Fibroblast of lung (primary cell): ENCODE data around the gene SLC39A8. TPM values are rescaled to one million over a fixed set of nuclear protein-coding genes. Genes with fewer than 3 reads are reported as not detected.

Source experiments
- DNase-seq, 2 donors: peaks; one replicate each; pipeline versions ENCODE4 v3.0.0 to v3.0.0-alpha.2; 2010; ENCODE audit warnings: low read depth in 2 of 2
- H2AFZ ChIP-seq: 2 replicates; pipeline ENCODE4 v1.5.1; 2012; ENCODE audit warnings: low read length, control low read depth, inconsistent platforms
- H3K27ac ChIP-seq: 2 replicates; pipeline ENCODE4 v1.5.1; 2011; ENCODE audit warnings: low read length, control low read depth; ENCODE audit not compliant: insufficient read depth
- H3K27me3 ChIP-seq: 2 replicates; pipeline ENCODE4 v1.5.1; 2011; ENCODE audit warnings: mild to moderate bottlenecking, low read length; ENCODE audit not compliant: control insufficient read depth, insufficient read depth
- H3K36me3 ChIP-seq: 2 replicates; pipeline ENCODE4 v1.5.1; 2011; ENCODE audit warnings: low read length; ENCODE audit not compliant: control insufficient read depth, insufficient read depth
- H3K4me1 ChIP-seq: 2 replicates; pipeline ENCODE4 v1.5.1; 2011; ENCODE audit warnings: low read length; ENCODE audit not compliant: control insufficient read depth, insufficient read depth; ENCODE audit errors: extremely low read depth
- H3K4me2 ChIP-seq: 2 replicates; pipeline ENCODE4 v1.5.1; 2011; ENCODE audit warnings: low read length, control low read depth; ENCODE audit not compliant: insufficient read depth; ENCODE audit errors: extremely low read depth
- H3K4me3 ChIP-seq, 4 experiments: fragments of 200-600 bp in 1 of 4; sonication (generic) in 1 of 4; replicated peaks in 1 of 4; 2 replicates each; pipeline ENCODE4 v1.5.1; 2011 to 2016; ENCODE audit warnings: low read length in 4 of 4, low read depth in 3 of 4, mild to moderate bottlenecking in 3 of 4, control low read depth in 2 of 4, inconsistent platforms in 1 of 4, mixed read lengths in 1 of 4; ENCODE audit not compliant: insufficient read depth in 1 of 4; ENCODE audit errors: control extremely low read depth in 1 of 4
- H3K79me2 ChIP-seq: 2 replicates; pipeline ENCODE4 v1.5.1; 2012; ENCODE audit warnings: mild to moderate bottlenecking, low read length, inconsistent platforms; ENCODE audit not compliant: control insufficient read depth, insufficient read depth
- H3K9ac ChIP-seq: 2 replicates; pipeline ENCODE4 v1.5.1; 2011; ENCODE audit warnings: mild to moderate bottlenecking, low read length, control low read depth; ENCODE audit not compliant: insufficient read depth
- H3K9me3 ChIP-seq: 2 replicates; pipeline ENCODE4 v1.5.1; 2012; ENCODE audit warnings: low read depth, low read length; ENCODE audit not compliant: control insufficient read depth, insufficient read depth
- H4K20me1 ChIP-seq: 2 replicates; pipeline ENCODE4 v1.5.1; 2011; ENCODE audit warnings: low read length; ENCODE audit not compliant: control insufficient read depth, insufficient read depth; ENCODE audit errors: extremely low read depth
- EZH2 ChIP-seq: IDR thresholded peaks from 2 replicates; pipeline ENCODE4 v1.5.1; 2012; ENCODE audit warnings: low read length, control low read depth, mild to moderate bottlenecking; ENCODE audit errors: missing control alignments
- polyA plus RNA-seq, 2 donors: library from polyadenylated mRNA; depleted of rRNA in 1 of 2; stranded (reverse) in 1 of 2; unstranded in 1 of 2; fragments of >200 nt; gene quantifications; 2 replicates each; pipeline ENCODE4 v1.2.1, GENCODE V29; 2011 to 2012; ENCODE audit warnings: missing spikeins in 1 of 2
- total RNA-seq: library from RNA; depleted of rRNA; stranded (reverse); fragments of >200 nt; gene quantifications from 2 replicates; pipeline ENCODE4 v1.2.1, GENCODE V29; 2014
- TF ChIP-seq, protein P1 (sequence below), 2 donors: IDR thresholded peaks in 1 of 2; conservative IDR thresholded peaks in 1 of 2; 1 replicate in 1 of 2; 2 replicates in 1 of 2; pipeline ENCODE4 v1.5.1; 2011 to 2012; ENCODE audit warnings: low read length in 2 of 2, control low read depth in 1 of 2, inconsistent platforms in 1 of 2, low read depth in 1 of 2, mild to moderate bottlenecking in 1 of 2

SLC39A8 gene
- total and polyA plus RNA-seq, 2 donors (not counting 1 experiment from before 2014, with no cell fraction given) = 0.72 to 4.5 TPM

DNA sequence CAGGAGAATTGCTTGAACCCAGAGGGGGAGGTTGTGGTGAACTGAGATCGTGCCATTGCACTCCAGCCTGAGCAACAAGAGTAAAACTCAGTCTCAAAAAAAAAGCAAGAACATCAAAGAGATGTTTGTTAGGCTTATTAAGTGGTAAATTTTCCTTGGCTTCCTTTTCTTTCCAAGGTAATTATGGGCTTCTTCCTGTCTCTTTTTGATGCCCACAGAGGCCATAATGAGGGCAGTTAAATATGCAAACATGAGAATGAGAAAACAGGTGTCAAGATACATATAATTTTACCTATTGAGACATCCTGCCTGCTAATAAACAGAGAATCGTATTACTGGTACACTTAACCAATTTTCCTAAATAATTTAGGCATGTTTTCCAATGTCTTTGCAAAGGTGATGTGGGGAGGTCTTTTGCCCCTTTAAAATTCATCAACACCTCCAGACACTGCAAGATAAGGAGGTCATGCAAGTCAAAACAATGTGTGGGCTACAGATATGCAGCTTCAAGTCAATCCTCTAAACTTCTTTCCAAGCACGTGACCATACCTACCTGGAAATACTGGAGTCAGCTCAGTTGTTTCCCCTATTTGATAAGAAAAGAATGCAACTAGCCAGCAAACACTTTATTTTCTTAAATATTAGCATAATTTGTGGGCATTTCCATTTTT is 2.7 kb downstream of the SLC39A8 start:
- H3K4me3 ChIP-seq = no peak overlapping the region
- no peaks in the 10 kb centered on the region for H3K27me3 ChIP-seq
- TF ChIP-seq EZH2 = no peak
- TF ChIP-seq, protein P1, sequence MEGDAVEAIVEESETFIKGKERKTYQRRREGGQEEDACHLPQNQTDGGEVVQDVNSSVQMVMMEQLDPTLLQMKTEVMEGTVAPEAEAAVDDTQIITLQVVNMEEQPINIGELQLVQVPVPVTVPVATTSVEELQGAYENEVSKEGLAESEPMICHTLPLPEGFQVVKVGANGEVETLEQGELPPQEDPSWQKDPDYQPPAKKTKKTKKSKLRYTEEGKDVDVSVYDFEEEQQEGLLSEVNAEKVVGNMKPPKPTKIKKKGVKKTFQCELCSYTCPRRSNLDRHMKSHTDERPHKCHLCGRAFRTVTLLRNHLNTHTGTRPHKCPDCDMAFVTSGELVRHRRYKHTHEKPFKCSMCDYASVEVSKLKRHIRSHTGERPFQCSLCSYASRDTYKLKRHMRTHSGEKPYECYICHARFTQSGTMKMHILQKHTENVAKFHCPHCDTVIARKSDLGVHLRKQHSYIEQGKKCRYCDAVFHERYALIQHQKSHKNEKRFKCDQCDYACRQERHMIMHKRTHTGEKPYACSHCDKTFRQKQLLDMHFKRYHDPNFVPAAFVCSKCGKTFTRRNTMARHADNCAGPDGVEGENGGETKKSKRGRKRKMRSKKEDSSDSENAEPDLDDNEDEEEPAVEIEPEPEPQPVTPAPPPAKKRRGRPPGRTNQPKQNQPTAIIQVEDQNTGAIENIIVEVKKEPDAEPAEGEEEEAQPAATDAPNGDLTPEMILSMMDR (conservative IDR thresholded peaks at IDR 0.05 in 1 of 2, IDR thresholded peaks at IDR 0.05 in 1 of 2; ENCODE audit: low read depth in 1 of 2, low read length in 2 of 2) = no peak
- no peak for DNase-seq
- no peaks in the 10 kb centered on the region for H3K9me3 ChIP-seq
- no peak overlapping the region for H2AFZ ChIP-seq
- H3K27ac ChIP-seq = no peak overlapping the region
- H4K20me1 ChIP-seq = no peaks in the 10 kb centered on the region
- H3K4me2 ChIP-seq = no peak overlapping the region
- no peaks in the 10 kb centered on the region for H3K79me2 ChIP-seq
- H3K36me3 ChIP-seq = no peaks in the 10 kb centered on the region
- no peaks in the 10 kb centered on the region for H3K4me1 ChIP-seq
- no peak overlapping the region for H3K9ac ChIP-seq

GRCh38 chr4:102341201-102341600 is 4.1 kb downstream of the SLC39A8 start:
- Histone ChIP-seq H3K79me2 (no peaks in the 10 kb centered on the region), H3K27ac (no peak overlapping the region), H3K4me1 (no peaks in the 10 kb centered on the region), H3K27me3 (no peaks in the 10 kb centered on the region), H3K9me3 (no peaks in the 10 kb centered on the region), H3K4me2 (no peak overlapping the region), H3K36me3 (no peaks in the 10 kb centered on the region), H3K4me3 (no peak overlapping the region), H2AFZ (no peak overlapping the region), H3K9ac (no peak overlapping the region), H4K20me1 (no peaks in the 10 kb centered on the region)
- no peak for TF ChIP-seq EZH2
- TF ChIP-seq, protein P1 (conservative IDR thresholded peaks at IDR 0.05 in 1 of 2, IDR thresholded peaks at IDR 0.05 in 1 of 2; ENCODE audit: low read depth in 1 of 2, low read length in 2 of 2) = no peak
- peak in 1 of 2 donors; percentile 14 for DNase-seq

DNA sequence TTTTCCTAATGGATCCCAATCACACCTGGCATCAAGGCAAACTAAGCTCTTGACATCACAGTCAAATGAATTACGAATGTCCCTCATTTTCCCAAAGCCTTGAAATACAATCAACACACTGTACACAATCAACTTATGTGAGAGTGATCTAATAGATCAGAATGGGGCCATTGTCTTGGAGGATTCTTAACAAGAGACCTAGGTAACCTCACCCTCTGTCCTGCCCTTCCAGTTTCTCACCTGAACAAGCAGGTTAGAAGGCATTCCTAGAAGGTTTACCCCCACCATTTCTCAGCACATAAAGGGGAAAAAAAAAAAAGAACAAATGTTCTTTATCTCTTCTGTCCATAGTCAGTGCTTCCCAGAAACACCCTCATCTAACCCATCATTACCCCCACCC is 6.3 kb downstream of the SLC39A8 start:
- Histone ChIP-seq H3K79me2 (no peaks in the 10 kb centered on the region), H3K4me2 (no peak overlapping the region), H2AFZ (no peak overlapping the region), H3K27ac (no peak overlapping the region), H3K4me3 (no peak overlapping the region), H3K9me3 (no peaks in the 10 kb centered on the region), H4K20me1 (no peaks in the 10 kb centered on the region), H3K27me3 (no peaks in the 10 kb centered on the region), H3K9ac (no peak overlapping the region), H3K36me3 (no peaks in the 10 kb centered on the region), H3K4me1 (no peaks in the 10 kb centered on the region)
- no peak for DNase-seq
- TF ChIP-seq, protein P1 (conservative IDR thresholded peaks at IDR 0.05 in 1 of 2, IDR thresholded peaks at IDR 0.05 in 1 of 2; ENCODE audit: low read depth in 1 of 2, low read length in 2 of 2) = no peak
- TF ChIP-seq EZH2 = no peak
